K562 (cell line): ENCODE results near the gene ARID3A. TPM values are rescaled to one million over a fixed set of nuclear protein-coding genes. Genes with fewer than 3 reads are reported as not detected.

Experiments used
- ELF2 ChIP-seq: fragments of 250-450 bp; sonication (Bioruptor Pico); IDR thresholded peaks from 2 replicates; pipeline ENCODE4 v1.5.0; 2021; ENCODE audit warnings: mild to moderate bottlenecking
- HDAC1 ChIP-seq, 2 experiments: fragments of 450-650 bp; IDR thresholded peaks; 2 replicates each; pipeline ENCODE4 v1.6.1; 2016 to 2017; ENCODE audit warnings: inconsistent platforms in 1 of 2, mild to moderate bottlenecking in 1 of 2, moderate library complexity in 1 of 2
- KAT8 ChIP-seq: fragments of 450-650 bp; IDR thresholded peaks from 2 replicates; pipeline ENCODE4 v1.6.1; 2016; ENCODE audit warnings: low read depth, mild to moderate bottlenecking
- KDM5B ChIP-seq: fragments of 200-600 bp; sonication (generic); IDR thresholded peaks from 2 replicates; pipeline ENCODE4 v1.6.1; 2012; ENCODE audit warnings: low read depth, mild to moderate bottlenecking, moderate library complexity, low read length, control low read depth, inconsistent platforms; ENCODE audit not compliant: insufficient replicate concordance
- MBD2 ChIP-seq: sonication (generic); IDR thresholded peaks from 2 replicates; pipeline ENCODE4 v1.6.1; 2016; ENCODE audit warnings: low read depth, borderline replicate concordance
- MTA1 ChIP-seq: fragments of 450-650 bp; IDR thresholded peaks from 2 replicates; pipeline ENCODE4 v1.6.1; 2017; ENCODE audit warnings: borderline replicate concordance
- SP1 ChIP-seq: sonication (generic); formaldehyde crosslinking; IDR thresholded peaks from 2 replicates; pipeline ENCODE4 v1.8.1; 2022; ENCODE audit warnings: mild to moderate bottlenecking, missing genetic modification reagents
- SUPT5H ChIP-seq: fragments of 450-650 bp; IDR thresholded peaks from 2 replicates; pipeline ENCODE4 v1.6.1; 2016
- TAF1 ChIP-seq: IDR thresholded peaks from 2 replicates; pipeline ENCODE4 v1.6.1; 2011; ENCODE audit warnings: mild to moderate bottlenecking, low read length, moderate library complexity; ENCODE audit not compliant: insufficient read depth, control insufficient read depth, severe bottlenecking; ENCODE audit errors: extremely low read depth
- TBL1XR1 ChIP-seq, 2 experiments: IDR thresholded peaks; 2 replicates each; pipeline ENCODE4 v1.6.1; 2012; ENCODE audit warnings: improper control_type of control experiment in 2 of 2, low read length in 2 of 2, mild to moderate bottlenecking in 1 of 2
- THRAP3 ChIP-seq: fragments of 450-650 bp; IDR thresholded peaks from 2 replicates; pipeline ENCODE4 v1.6.1; 2016; ENCODE audit warnings: mild to moderate bottlenecking, inconsistent platforms, borderline replicate concordance
- ZFPM2 ChIP-seq: fragments of 250-450 bp; sonication (Bioruptor Pico); IDR thresholded peaks from 2 replicates; pipeline ENCODE4 v1.5.1; 2022; ENCODE audit warnings: mild to moderate bottlenecking
- ZKSCAN1 ChIP-seq: fragments of 150-350 bp; IDR thresholded peaks from 2 replicates; pipeline ENCODE4 v1.6.1; 2016; ENCODE audit warnings: low read depth, low read length
- ZNF3 ChIP-seq: fragments of 250-450 bp; sonication (Bioruptor Pico); IDR thresholded peaks from 2 replicates; pipeline ENCODE4 v1.5.0; 2021; ENCODE audit warnings: mild to moderate bottlenecking, moderate library complexity
- ZNF583 ChIP-seq: fragments of 250-450 bp; sonication (Bioruptor Pico); IDR thresholded peaks from 2 replicates; pipeline ENCODE4 v1.4.0; 2020
- ZSCAN29 ChIP-seq: fragments of 450-650 bp; IDR thresholded peaks from 2 replicates; pipeline ENCODE4 v1.6.1; 2017
- polyA plus RNA-seq, 8 experiments: library from polyadenylated mRNA; depleted of rRNA in 4 of 8; stranded (reverse) in 5 of 8; unstranded in 3 of 8; fragments of >200 nt; fragmentation: Nextera tagmentation in 2 of 8; fragmentation: Illumina TruSeq in 1 of 8; extraction: Ambion mirVana in 2 of 8; extraction: Trizol in 1 of 8; gene quantifications; 2 replicates each; pipeline versions ENCODE4 v1.2.1 to v1.2.3, GENCODE V29; 2011 to 2014; ENCODE audit warnings: inconsistent platforms in 1 of 8, missing spikeins in 1 of 8
- total RNA-seq, 7 experiments: library from RNA; depleted of rRNA in 6 of 7; stranded (reverse); fragments of >200 nt in 6 of 7; fragmentation: Illumina TruSeq in 2 of 7; extraction: Trizol in 2 of 7; gene quantifications; 2 replicates each; pipeline versions ENCODE4 v1.2.1 to v1.2.3, GENCODE V29; 2011 to 2021; ENCODE audit warnings: low replicate concordance in 1 of 7
- TF ChIP-seq, protein P1 (sequence below), 2 experiments: fragments of 200-800 bp in 1 of 2; sonication (Bioruptor generic) in 1 of 2; sonication (generic) in 1 of 2; formaldehyde crosslinking in 1 of 2; IDR thresholded peaks in 1 of 2; conservative IDR thresholded peaks in 1 of 2; 2 replicates each; pipeline versions ENCODE4 v1.5.0 to v1.6.1; 2016 to 2020; ENCODE audit warnings: missing compliant biosample characterization in 1 of 2, missing genetic modification characterization in 1 of 2, missing genetic modification reagents in 1 of 2
- TF ChIP-seq, protein P2 (sequence below): sonication (generic); formaldehyde crosslinking; IDR thresholded peaks from 2 replicates; pipeline ENCODE4 v1.8.1; 2023; ENCODE audit warnings: mild to moderate bottlenecking, missing genetic modification reagents
- TF ChIP-seq, protein P3 (sequence below): fragments of 250-450 bp; sonication (Bioruptor Pico); IDR thresholded peaks from 2 replicates; pipeline ENCODE4 v1.5.0; 2021; ENCODE audit warnings: mild to moderate bottlenecking, moderate library complexity
- TF ChIP-seq, protein P4 (sequence below): fragments of 200-800 bp; sonication (Bioruptor generic); IDR thresholded peaks from 2 replicates; pipeline ENCODE4 v1.6.1; 2017; ENCODE audit warnings: missing genetic modification characterization, missing compliant biosample characterization

ARID3A gene
- total and polyA plus RNA-seq, 9 of the 15 experiments (the other 6 are each of a cell fraction or from before 2014, with no cell fraction given): 1.4 to 118 (median 31.2) TPM

DNA sequence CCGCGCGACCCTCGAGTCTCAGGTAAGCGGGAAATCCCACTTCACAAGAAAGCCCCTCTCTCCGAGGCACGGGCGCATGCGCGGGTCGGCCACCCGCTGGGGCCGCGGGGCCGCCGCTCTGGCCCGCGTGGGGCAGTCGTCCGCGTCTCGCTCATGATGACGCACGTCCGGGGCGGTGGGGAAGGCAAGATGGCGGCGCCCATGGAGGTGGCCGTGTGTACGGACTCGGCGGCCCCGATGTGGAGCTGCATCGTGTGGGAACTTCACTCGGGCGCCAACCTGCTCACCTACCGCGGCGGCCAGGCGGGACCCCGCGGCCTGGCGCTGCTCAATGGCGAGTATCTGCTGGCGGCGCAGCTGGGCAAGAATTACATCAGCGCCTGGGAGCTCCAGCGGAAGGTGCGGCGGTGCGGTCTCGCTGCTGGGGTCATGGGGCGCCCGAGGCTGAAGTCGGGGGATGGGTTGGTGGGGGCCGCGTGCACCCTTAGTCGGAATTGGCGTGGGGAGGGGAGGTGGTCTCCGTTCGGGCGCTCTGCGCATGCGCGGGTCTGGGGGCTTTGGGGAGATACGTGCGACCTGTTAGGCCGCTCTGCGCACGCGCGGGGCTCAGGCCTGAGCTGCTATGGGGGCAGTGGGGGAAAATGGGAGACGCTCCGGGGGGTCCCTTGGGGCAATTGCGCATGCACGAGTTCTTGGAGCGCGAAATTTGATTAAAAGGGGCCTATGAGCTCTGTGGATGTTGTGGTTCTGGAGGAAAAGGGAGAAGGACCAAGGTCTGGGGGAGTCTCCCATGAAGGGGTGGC is 58.5 kb downstream of the ARID3A start, which contains the start of gene WDR18 (continued):
- TF ChIP-seq ZNF3 (CRISPR knock-in tag): no peak
- TF ChIP-seq TAF1: peak; percentile 53
- TF ChIP-seq, protein P1, sequence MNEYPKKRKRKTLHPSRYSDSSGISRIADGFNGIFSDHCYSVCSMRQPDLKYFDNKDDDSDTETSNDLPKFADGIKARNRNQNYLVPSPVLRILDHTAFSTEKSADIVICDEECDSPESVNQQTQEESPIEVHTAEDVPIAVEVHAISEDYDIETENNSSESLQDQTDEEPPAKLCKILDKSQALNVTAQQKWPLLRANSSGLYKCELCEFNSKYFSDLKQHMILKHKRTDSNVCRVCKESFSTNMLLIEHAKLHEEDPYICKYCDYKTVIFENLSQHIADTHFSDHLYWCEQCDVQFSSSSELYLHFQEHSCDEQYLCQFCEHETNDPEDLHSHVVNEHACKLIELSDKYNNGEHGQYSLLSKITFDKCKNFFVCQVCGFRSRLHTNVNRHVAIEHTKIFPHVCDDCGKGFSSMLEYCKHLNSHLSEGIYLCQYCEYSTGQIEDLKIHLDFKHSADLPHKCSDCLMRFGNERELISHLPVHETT (CRISPR knock-in tag; conservative IDR thresholded peaks at IDR 0.05 in 1 of 2, IDR thresholded peaks at IDR 0.05 in 1 of 2): peak in 1 of 2 experiments; percentile 79; a peak in 1 of 4 replicates
- TF ChIP-seq, protein P2, sequence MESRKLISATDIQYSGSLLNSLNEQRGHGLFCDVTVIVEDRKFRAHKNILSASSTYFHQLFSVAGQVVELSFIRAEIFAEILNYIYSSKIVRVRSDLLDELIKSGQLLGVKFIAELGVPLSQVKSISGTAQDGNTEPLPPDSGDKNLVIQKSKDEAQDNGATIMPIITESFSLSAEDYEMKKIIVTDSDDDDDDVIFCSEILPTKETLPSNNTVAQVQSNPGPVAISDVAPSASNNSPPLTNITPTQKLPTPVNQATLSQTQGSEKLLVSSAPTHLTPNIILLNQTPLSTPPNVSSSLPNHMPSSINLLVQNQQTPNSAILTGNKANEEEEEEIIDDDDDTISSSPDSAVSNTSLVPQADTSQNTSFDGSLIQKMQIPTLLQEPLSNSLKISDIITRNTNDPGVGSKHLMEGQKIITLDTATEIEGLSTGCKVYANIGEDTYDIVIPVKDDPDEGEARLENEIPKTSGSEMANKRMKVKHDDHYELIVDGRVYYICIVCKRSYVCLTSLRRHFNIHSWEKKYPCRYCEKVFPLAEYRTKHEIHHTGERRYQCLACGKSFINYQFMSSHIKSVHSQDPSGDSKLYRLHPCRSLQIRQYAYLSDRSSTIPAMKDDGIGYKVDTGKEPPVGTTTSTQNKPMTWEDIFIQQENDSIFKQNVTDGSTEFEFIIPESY: peak; percentile 46; the same call in 1 of the 2 replicates
- no peak for TF ChIP-seq ELF2
- peak; percentile 78 for TF ChIP-seq ZKSCAN1
- no peak for TF ChIP-seq ZSCAN29
- TF ChIP-seq ZNF583 (CRISPR knock-in tag): no peak
- no peak for TF ChIP-seq KAT8
- TF ChIP-seq SP1 (CRISPR knock-in tag): peak; percentile 93
- peak; percentile 28 to 99; a peak in 2 of 4 replicates for TF ChIP-seq HDAC1 (IDR thresholded peaks at IDR 0.05)
- TF ChIP-seq THRAP3: no peak
- TF ChIP-seq TBL1XR1 (IDR thresholded peaks at IDR 0.05; ENCODE audit: low read length in 2 of 2): peak in 1 of 2 experiments; percentile 66; a peak in 2 of 4 replicates
- TF ChIP-seq ZFPM2 (CRISPR knock-in tag): no peak
- TF ChIP-seq, protein P3, sequence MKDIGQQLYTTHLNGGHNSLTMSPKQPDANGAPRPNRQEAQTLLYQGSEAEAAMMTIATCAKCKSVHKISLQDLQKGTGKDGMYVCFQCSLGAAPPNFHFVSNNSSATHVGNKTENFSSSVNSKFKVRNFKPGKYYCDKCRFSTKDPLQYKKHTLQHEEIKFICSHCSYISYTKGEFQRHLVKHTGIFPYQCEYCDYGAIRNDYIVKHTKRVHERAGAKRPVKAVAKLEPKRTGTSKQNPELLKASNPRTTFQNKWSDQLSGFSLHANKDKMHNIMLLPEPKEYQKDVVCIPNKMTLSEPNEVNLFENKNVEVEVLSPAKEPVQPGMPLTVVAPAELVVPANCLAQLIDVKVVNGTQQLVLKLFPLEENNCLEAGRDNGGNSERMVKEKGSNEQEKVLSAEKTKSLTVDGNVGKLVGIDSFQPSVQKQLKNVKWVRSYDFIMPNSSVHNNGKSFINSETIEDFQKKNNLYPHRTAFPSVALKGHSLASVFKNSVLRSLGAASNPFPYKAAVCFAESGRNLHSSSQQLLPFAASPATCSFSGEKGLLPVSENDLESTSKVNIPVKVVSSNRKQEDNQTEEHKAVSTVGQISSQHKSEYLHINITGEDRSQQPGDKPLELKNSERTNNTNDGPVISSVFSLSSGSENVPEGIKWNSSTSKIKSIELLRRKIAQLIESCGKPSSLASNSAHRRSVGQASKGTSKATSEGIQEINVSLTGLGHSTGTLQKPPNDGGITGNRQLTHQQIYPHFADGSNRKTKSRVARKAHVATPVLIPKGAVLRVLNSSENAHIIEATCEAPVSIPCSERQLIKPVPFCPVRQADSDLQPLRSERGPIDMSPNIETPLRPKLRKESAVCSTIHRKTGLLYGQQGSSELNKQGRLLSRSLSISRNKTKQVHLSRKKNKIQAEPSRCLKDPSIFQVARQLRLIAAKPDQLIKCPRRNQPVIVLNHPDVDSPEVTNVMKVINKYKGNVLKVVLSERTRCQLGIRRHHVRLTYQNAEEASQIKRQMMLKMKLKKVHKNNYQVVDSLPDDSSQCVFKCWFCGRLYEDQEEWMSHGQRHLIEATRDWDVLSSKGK: no peak
- peak; percentile 97 for TF ChIP-seq MTA1
- TF ChIP-seq SUPT5H: peak; percentile 76
- TF ChIP-seq MBD2: peak; percentile 81; the same call in 1 of the 2 replicates
- peak; percentile 56 for TF ChIP-seq KDM5B
- TF ChIP-seq, protein P4, sequence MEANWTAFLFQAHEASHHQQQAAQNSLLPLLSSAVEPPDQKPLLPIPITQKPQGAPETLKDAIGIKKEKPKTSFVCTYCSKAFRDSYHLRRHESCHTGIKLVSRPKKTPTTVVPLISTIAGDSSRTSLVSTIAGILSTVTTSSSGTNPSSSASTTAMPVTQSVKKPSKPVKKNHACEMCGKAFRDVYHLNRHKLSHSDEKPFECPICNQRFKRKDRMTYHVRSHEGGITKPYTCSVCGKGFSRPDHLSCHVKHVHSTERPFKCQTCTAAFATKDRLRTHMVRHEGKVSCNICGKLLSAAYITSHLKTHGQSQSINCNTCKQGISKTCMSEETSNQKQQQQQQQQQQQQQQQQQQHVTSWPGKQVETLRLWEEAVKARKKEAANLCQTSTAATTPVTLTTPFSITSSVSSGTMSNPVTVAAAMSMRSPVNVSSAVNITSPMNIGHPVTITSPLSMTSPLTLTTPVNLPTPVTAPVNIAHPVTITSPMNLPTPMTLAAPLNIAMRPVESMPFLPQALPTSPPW (CRISPR knock-in tag): peak; percentile 78
